Keratinocyte (primary cell): Measurements from ENCODE around the gene HEATR9. TPM values are rescaled to one million over a fixed set of nuclear protein-coding genes. Genes with fewer than 3 reads are reported as not detected.

Experiments used
- DNase-seq: peaks from one replicate; pipeline ENCODE4 v3.0.0-alpha.2; 2011; ENCODE audit warnings: low read depth, missing footprints, low spot score
- FAIRE-seq: peaks from 2 replicates; lab custom pipeline; 2011; peaks lifted over from hg19 to GRCh38; lab: Jason Lieb, UNC
- H2AFZ ChIP-seq: 2 replicates; pipeline ENCODE4 v1.6.0; 2012; ENCODE audit warnings: low read length, control low read depth, inconsistent platforms; ENCODE audit not compliant: control insufficient read depth
- H3K27ac ChIP-seq: 2 replicates; pipeline ENCODE4 v1.5.1; 2011; ENCODE audit warnings: low read length; ENCODE audit not compliant: control insufficient read depth, insufficient read depth
- H3K27me3 ChIP-seq: 3 replicates; pipeline ENCODE4 v1.6.0; 2011; ENCODE audit warnings: low read length; ENCODE audit not compliant: control insufficient read depth, insufficient read depth; ENCODE audit errors: extremely low read depth
- H3K36me3 ChIP-seq, 2 experiments: 2 replicates in 1 of 2; 3 replicates in 1 of 2; pipeline ENCODE4 v1.5.1; 2011; ENCODE audit warnings: low read length in 2 of 2, mild to moderate bottlenecking in 1 of 2; ENCODE audit not compliant: control insufficient read depth in 2 of 2, insufficient read depth in 2 of 2; ENCODE audit errors: extremely low read depth in 1 of 2
- H3K4me1 ChIP-seq: 3 replicates; pipeline ENCODE4 v1.5.1; 2011; ENCODE audit warnings: low read length; ENCODE audit not compliant: control insufficient read depth, insufficient read depth; ENCODE audit errors: extremely low read depth
- H3K4me2 ChIP-seq: 3 replicates; pipeline ENCODE4 v1.6.0; 2011; ENCODE audit warnings: low read depth, low read length; ENCODE audit not compliant: control insufficient read depth, insufficient read depth; ENCODE audit errors: extremely low read depth
- H3K4me3 ChIP-seq, 3 experiments: fragments of 200-600 bp in 1 of 3; sonication (generic) in 1 of 3; 2 replicates in 2 of 3; 3 replicates in 1 of 3; pipeline ENCODE4 v1.5.1; 2011 to 2016; ENCODE audit warnings: low read length in 3 of 3, mild to moderate bottlenecking in 3 of 3, control low read depth in 2 of 3, inconsistent platforms in 1 of 3, low read depth in 1 of 3, mixed read lengths in 1 of 3, mixed run types in 1 of 3, moderate library complexity in 1 of 3; ENCODE audit not compliant: control insufficient read depth in 2 of 3, insufficient read depth in 2 of 3; ENCODE audit errors: extremely low read depth in 1 of 3
- H3K79me2 ChIP-seq: 2 replicates; pipeline ENCODE4 v1.6.0; 2012; ENCODE audit warnings: low read length; ENCODE audit not compliant: control insufficient read depth, insufficient read depth
- H3K9ac ChIP-seq: 3 replicates; pipeline ENCODE4 v1.6.0; 2011; ENCODE audit warnings: low read length; ENCODE audit not compliant: control insufficient read depth, insufficient read depth; ENCODE audit errors: extremely low read depth
- H3K9me1 ChIP-seq: 3 replicates; pipeline ENCODE4 v1.6.0; 2011; ENCODE audit warnings: low read length; ENCODE audit not compliant: control insufficient read depth, insufficient read depth; ENCODE audit errors: extremely low read depth
- H3K9me3 ChIP-seq: 2 replicates; pipeline ENCODE4 v1.5.1; 2012; ENCODE audit warnings: low read depth, low read length; ENCODE audit not compliant: control insufficient read depth
- H4K20me1 ChIP-seq: 3 replicates; pipeline ENCODE4 v1.6.0; 2011; ENCODE audit warnings: low read length; ENCODE audit not compliant: control insufficient read depth, insufficient read depth; ENCODE audit errors: extremely low read depth
- EZH2 ChIP-seq: IDR thresholded peaks from one replicate; pipeline ENCODE4 v1.6.1; 2012; ENCODE audit warnings: inconsistent platforms, mild to moderate bottlenecking, low read length, moderate library complexity
- dilution Hi-C: fragments of 300-500 bp; cut with MboI; formaldehyde crosslinking; loops from one replicate; pipeline ENCODE4 v1.7.0; 2020; ENCODE audit warnings: low sequenced_read_pairs; ENCODE audit not compliant: extremely low pct_ligation_motif_present
- polyA plus RNA-seq, 5 experiments: library from polyadenylated mRNA; depleted of rRNA in 3 of 5; stranded (reverse) in 3 of 5; stranded (forward) in 1 of 5; unstranded in 1 of 5; fragments of >200 nt; gene quantifications; 1 replicate in 1 of 5; 2 replicates in 3 of 5; 3 replicates in 1 of 5; pipeline versions ENCODE4 v1.2.1 to v1.2.3, GENCODE V29; 2011 to 2012; ENCODE audit warnings: missing spikeins in 2 of 5, low read depth in 1 of 5, low replicate concordance in 1 of 5
- TF ChIP-seq, protein P1 (sequence below), 3 experiments: IDR thresholded peaks in 1 of 3; conservative IDR thresholded peaks in 1 of 3; optimal IDR thresholded peaks in 1 of 3; 2 replicates in 2 of 3; 3 replicates in 1 of 3; pipeline versions ENCODE3 to v1.5.1; 2011; ENCODE audit warnings: low read length in 3 of 3, mild to moderate bottlenecking in 3 of 3, moderate library complexity in 2 of 3, control low read depth in 1 of 3, inconsistent platforms in 1 of 3; ENCODE audit not compliant: insufficient read depth in 2 of 3; ENCODE audit errors: extremely low read depth in 1 of 3

Gene HEATR9
- polyA plus RNA-seq, 1 donor (not counting 4 experiments of a cell fraction or from before 2014, with no cell fraction given), result not detected

DNA sequence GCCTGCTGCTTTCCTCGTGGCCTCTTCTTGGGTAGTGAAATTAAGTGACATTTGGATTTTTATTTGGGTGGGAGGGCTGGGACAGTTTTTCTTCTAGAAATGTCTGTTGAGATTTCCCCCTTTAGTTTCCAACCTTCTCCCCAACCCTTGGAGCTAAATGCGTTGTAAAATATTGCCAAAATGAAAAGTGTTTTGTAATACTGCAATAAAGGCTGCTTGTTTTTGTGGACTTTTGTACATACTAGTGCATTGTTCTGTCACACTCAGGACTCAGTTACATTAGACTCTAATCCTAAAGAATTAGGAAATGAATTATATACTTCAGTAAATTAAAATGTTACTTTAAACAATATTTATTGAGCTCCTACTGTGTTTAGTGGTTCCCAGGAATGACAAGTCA, 21.7 kb downstream of the HEATR9 start:
- Histone ChIP-seq H3K27me3 (no peaks in the 10 kb centered on the region), H3K79me2 (no peaks in the 10 kb centered on the region), H4K20me1 (no peaks in the 10 kb centered on the region), H2AFZ (no peak overlapping the region), H3K9me3 (no peaks in the 10 kb centered on the region), H3K27ac (no peak overlapping the region), H3K9me1 (no peaks in the 10 kb centered on the region), H3K4me2 (no peak overlapping the region), H3K4me1 (no peaks in the 10 kb centered on the region), H3K4me3 (no peak overlapping the region), H3K36me3 (peaks cover 26 to 39% of the 10 kb centered on the region in 2 experiments), H3K9ac (no peak overlapping the region)
- dilution Hi-C loops, result no loop called here
- TF ChIP-seq EZH2, result no peak
- TF ChIP-seq, protein P1, sequence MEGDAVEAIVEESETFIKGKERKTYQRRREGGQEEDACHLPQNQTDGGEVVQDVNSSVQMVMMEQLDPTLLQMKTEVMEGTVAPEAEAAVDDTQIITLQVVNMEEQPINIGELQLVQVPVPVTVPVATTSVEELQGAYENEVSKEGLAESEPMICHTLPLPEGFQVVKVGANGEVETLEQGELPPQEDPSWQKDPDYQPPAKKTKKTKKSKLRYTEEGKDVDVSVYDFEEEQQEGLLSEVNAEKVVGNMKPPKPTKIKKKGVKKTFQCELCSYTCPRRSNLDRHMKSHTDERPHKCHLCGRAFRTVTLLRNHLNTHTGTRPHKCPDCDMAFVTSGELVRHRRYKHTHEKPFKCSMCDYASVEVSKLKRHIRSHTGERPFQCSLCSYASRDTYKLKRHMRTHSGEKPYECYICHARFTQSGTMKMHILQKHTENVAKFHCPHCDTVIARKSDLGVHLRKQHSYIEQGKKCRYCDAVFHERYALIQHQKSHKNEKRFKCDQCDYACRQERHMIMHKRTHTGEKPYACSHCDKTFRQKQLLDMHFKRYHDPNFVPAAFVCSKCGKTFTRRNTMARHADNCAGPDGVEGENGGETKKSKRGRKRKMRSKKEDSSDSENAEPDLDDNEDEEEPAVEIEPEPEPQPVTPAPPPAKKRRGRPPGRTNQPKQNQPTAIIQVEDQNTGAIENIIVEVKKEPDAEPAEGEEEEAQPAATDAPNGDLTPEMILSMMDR (optimal IDR thresholded peaks at IDR 0.05 in 1 of 3, IDR thresholded peaks at IDR 0.05 in 1 of 3, conservative IDR thresholded peaks at IDR 0.05 in 1 of 3; ENCODE audit: extremely low read depth in 1 of 3, insufficient read depth in 2 of 3, low read length in 3 of 3), result no peak
- FAIRE-seq (no peak), DNase-seq (no peak)

DNA sequence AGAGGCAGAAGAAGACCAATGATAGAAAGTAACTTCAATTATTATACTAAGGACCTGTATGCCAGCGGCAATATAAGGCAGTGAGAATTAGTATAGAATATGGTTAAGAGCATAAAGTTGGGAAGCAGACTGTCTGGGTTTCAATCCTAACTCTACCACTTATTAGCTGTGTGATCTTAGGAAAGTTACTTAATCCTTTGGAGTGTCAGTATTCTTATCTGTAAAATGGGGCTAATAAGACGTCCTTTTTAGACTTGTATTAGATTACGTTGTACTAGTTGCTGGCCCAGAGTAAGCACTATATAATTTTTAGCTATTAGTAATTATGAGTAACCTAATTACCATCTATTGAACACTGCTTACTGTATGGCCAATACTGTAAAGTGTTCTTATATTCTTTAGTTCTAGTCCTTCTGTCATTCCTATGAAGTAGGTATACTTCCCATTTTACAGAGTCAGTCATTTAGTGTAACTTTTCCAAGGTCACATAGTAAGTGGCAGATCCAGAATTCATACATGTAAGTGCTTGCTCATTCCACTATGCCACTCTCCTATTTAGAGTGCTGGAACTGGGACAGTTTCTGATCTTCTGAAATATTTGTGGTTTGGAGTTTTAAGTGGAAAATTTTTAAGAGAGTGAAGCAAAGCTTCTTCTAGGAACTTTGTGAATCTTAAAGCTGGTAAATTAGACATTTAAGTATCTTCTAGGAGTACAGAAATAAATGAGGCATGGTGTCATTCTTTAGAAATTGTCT, 22.5 kb downstream of the HEATR9 start:
- Histone ChIP-seq H3K4me3 (no peak overlapping the region), H3K9me3 (no peaks in the 10 kb centered on the region), H3K9me1 (no peaks in the 10 kb centered on the region), H3K4me1 (no peaks in the 10 kb centered on the region), H3K4me2 (no peak overlapping the region), H3K79me2 (no peaks in the 10 kb centered on the region), H3K27me3 (no peaks in the 10 kb centered on the region), H4K20me1 (no peaks in the 10 kb centered on the region), H3K27ac (no peak overlapping the region), H3K9ac (no peak overlapping the region), H2AFZ (no peak overlapping the region), H3K36me3 (peaks cover 27 to 39% of the 10 kb centered on the region in 2 experiments)
- DNase-seq (no peak), FAIRE-seq (no peak)
- TF ChIP-seq, protein P1 (optimal IDR thresholded peaks at IDR 0.05 in 1 of 3, IDR thresholded peaks at IDR 0.05 in 1 of 3, conservative IDR thresholded peaks at IDR 0.05 in 1 of 3; ENCODE audit: extremely low read depth in 1 of 3, insufficient read depth in 2 of 3, low read length in 3 of 3), result no peak
- TF ChIP-seq EZH2, result no peak
- dilution Hi-C loops, result no loop called here
